Measurements from ENCODE around the gene PTBP1. TPM values are rescaled to one million over a fixed set of nuclear protein-coding genes. Genes with fewer than 3 reads are reported as not detected.
A peak's percentile ranks its signal among the peaks of the same experiment; 100 is the strongest.

PTBP1 gene
- total RNA-seq, 1 experiment from 2014 or later = 712 TPM

- Mint-ChIP-seq H3K36me3 (ENCODE audit: insufficient read depth in 1 of 3, low read depth in 3 of 3) (peaks cover 48 to 74% (median 71%) of the 10 kb centered on the region in 3 experiments), H3K27me3 (ENCODE audit: low read depth) (no peaks in the 10 kb centered on the region; the same call in 1 of the 2 replicates), H3K4me1 (peaks cover 0 to 6% of the 10 kb centered on the region in 2 experiments; a peak in 2 of 4 replicates), H3K4me3 (peak overlapping the region in 1 of 2 experiments; percentile 40; a peak in 1 of 5 replicates), H3K9me3 (no peaks in the 10 kb centered on the region; a peak in 1 of 5 replicates), H3K27ac (peak overlapping the region in 2 of 3 experiments; percentile 90; a peak in 3 of 7 replicates)
- no peaks in the 10 kb centered on the region for H3K9me3 ChIP-seq (ENCODE audit: control insufficient read depth, low read depth, low read length)
- no peak overlapping the region for H3K4me2 ChIP-seq (ENCODE audit: insufficient read depth, insufficient read length, low read length)
- no peaks in the 10 kb centered on the region for H4K20me1 ChIP-seq (ENCODE audit: control insufficient read depth, insufficient read depth, insufficient read length)
- no peak overlapping the region for H4K91ac ChIP-seq (ENCODE audit: insufficient read length, low read depth, low read length)
- H2AFZ ChIP-seq (ENCODE audit: low read length) = no peak overlapping the region
- no peak overlapping the region for H2BK5ac ChIP-seq (ENCODE audit: insufficient read length, low read length)
- no peak overlapping the region for H3K56ac ChIP-seq (ENCODE audit: insufficient read length, low read depth, low read length)
- H3K79me2 ChIP-seq (ENCODE audit: insufficient read depth, low read length) = peaks cover 16% of the 10 kb centered on the region; the same call in 1 of the 2 replicates
- H3K23ac ChIP-seq (ENCODE audit: insufficient read length, low read depth, low read length) = no peak overlapping the region
- H3K27ac ChIP-seq (ENCODE audit: insufficient read length, low read depth, low read length) = no peak overlapping the region
- peaks cover 10% of the 10 kb centered on the region for H3K79me1 ChIP-seq (ENCODE audit: insufficient read depth, low read depth, low read length, poor library complexity, severe bottlenecking)
- no peaks in the 10 kb centered on the region for H3K27me3 ChIP-seq (ENCODE audit: insufficient read depth, low read length)
- H3K4ac ChIP-seq (ENCODE audit: low read depth, low read length) = no peak overlapping the region
- no peak overlapping the region for H3K18ac ChIP-seq (ENCODE audit: insufficient read length, low read depth, low read length)
- H3K23me2 ChIP-seq (ENCODE audit: insufficient read length, low read depth, low read length, poor library complexity, severe bottlenecking) = no peaks in the 10 kb centered on the region
- WGBS (ENCODE audit: extremely low coverage, insufficient read length, low lambda C conversion rate) = no CpG with 5 or more reads among the region's 44 CpGs
- H4K8ac ChIP-seq (replicated peaks; ENCODE audit: insufficient read length, low read depth, low read length) = no peak overlapping the region
- peak overlapping the region; percentile 76 for H4K5ac ChIP-seq (ENCODE audit: insufficient read length, low read depth, low read length)
- TF ChIP-seq CTCF (conservative IDR thresholded peaks at IDR 0.05) = no peak
- no peak overlapping the region for H3T11ph ChIP-seq (ENCODE audit: low read length)
- no peak for DNase-seq
- no peak overlapping the region for H2AK5ac ChIP-seq (ENCODE audit: insufficient read length, low read length)
- no peak overlapping the region for H3K14ac ChIP-seq (ENCODE audit: insufficient read depth, low read length)
- no peak overlapping the region for H2BK120ac ChIP-seq (ENCODE audit: low read depth, low read length, poor library complexity, severe bottlenecking)
- H2BK12ac ChIP-seq (ENCODE audit: insufficient read length, low read depth, low read length) = no peak overlapping the region
- H2BK20ac ChIP-seq (ENCODE audit: low read depth, low read length, poor library complexity, severe bottlenecking) = no peak overlapping the region
- H3K9ac ChIP-seq (ENCODE audit: extremely low read depth, insufficient read length, low read length) = no peak overlapping the region
- no peak overlapping the region for H2BK15ac ChIP-seq (ENCODE audit: low read depth, low read length)
- no peaks in the 10 kb centered on the region for H3K4me1 ChIP-seq (ENCODE audit: insufficient read depth, low read length)
These were observed 10.6 kb downstream of the PTBP1 start for GRCh38 chr19:807627-808422.

Data from H9 (cell line).